NCI-H69 (cell line): ENCODE results near the gene PGM3.
"Not testable (repeated sequence)": the region's sequence is repeated elsewhere in the genome, so short reads cannot be mapped to it uniquely, and the experiment has no call there.

Experiments used
- DNase-seq: peaks from one replicate; lab custom pipeline; 2025; lab: John Stamatoyannopoulos, UW

PGM3 gene, protein sequence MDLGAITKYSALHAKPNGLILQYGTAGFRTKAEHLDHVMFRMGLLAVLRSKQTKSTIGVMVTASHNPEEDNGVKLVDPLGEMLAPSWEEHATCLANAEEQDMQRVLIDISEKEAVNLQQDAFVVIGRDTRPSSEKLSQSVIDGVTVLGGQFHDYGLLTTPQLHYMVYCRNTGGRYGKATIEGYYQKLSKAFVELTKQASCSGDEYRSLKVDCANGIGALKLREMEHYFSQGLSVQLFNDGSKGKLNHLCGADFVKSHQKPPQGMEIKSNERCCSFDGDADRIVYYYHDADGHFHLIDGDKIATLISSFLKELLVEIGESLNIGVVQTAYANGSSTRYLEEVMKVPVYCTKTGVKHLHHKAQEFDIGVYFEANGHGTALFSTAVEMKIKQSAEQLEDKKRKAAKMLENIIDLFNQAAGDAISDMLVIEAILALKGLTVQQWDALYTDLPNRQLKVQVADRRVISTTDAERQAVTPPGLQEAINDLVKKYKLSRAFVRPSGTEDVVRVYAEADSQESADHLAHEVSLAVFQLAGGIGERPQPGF

DNA sequence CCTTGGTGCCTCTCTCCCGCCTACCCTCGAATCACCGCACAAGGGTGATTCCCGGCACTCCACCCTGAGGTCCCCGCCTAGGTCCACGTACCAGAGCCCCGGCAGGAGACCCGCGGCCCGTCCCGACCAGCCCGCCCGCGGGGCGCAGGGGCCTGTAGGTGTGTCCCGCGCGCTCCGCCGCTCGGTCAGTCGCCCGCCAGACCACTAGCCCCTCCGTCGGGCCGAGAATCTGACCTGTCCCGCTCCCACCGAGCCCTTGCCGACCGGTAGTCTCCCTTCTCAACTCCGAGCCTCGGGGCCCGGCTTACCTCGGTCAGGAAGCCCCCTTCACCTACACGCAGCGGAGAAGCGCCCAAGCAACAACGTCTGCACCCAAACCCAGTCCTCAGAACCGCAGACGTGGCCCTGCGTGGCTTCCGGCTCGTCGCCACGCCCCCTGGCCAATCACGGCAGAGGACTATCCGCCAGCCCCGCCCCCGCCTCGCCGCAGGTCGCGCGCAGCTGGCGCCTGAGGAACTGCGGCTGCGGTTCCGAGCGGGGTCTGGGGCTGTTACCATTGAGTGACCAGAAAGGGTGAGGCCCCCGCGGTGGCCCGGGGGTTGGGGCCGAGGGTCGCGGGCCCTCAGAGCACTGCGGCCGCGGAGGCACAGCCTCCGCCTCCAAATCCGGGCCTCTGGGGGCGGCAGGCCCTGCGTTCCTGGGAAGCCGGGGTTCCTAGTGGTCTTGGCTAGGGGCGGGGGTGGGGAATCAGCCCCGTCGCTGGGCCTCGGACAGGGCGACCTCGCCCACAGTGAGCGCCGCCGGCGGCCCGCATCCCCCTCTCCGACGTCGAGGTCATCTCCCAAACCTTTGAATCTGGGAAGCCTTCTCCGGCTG, at the start of gene PGM3, which contains the start of gene RWDD2A:
PGM3 (minus strand) TSS at position 395 of the 876 bp plus-strand sequence. CDS start 2,253 bp downstream, outside the sequence.
RWDD2A (plus strand) TSS at position 487 of the 876 bp plus-strand sequence. CDS start 1,095 bp downstream, outside the sequence.
- DNase-seq = peak; percentile 94

DNA sequence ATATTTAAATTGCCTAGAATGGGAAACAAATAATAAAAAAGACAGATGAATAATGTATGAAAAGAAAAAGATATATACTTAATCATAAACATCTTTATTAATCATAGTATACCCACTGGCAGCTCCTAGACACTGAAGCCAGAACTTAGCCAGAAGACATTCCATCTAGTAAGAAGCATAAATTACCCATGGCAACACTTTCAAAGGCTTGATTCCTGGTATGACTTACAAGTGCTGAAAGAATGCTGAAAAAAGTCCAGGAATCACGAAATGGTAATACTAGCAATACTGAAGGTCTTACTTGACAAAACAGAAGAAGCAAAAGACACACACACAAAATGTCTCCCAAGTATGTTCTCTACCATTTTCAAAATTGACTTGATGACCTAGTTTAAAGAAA, 38.1 kb upstream of the PGM3 start:
- no peak for DNase-seq

DNA sequence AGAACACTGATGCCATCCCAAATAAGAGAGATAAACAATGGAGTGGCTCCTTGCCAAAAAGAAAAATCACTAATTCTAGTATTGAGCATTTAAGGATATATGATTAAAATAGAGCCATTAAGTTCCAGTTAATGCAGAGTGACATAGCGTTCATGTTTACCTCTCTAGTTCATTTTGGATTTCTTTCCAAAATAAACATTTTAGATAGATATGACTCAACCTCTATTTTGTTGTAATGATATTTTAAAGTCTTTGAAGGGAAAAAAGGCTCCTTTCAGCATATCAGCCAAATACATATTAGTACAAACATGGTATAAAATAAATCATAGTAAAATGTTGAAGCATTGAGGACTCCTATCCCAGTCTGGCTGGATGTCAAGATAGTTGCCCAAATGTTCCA, 33.5 kb upstream of the PGM3 start:
- DNase-seq = no peak

- peak; percentile 64 for DNase-seq
Observed at GRCh38 chr6:83221889-83222479, 28.9 kb upstream of the PGM3 start.

GRCh38 chr6:83221276-83221675, 28.2 kb upstream of the PGM3 start:
- no peak for DNase-seq

DNA sequence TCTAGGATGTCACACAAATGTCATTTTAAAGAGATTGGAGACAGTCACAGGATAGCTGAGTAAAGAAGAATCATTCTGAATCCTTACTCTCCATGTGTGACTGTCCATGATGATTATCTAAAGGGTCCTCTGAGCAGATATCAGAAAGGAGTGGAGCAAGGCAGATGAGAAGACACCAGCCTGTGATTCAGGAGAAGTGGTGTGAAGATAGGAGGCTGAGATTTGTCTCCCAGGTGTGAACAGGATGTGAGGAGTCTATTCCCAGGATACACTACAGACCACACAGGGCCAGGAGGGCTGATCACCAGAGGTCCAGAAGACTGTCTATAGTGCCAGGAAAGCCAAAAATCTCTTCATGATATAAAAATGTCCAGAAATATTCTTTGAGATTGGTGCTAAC, 27.1 kb upstream of the PGM3 start:
- DNase-seq = no peak

- peak; percentile 38 for DNase-seq
Observed at GRCh38 chr6:83218646-83219045, 25.6 kb upstream of the PGM3 start.

- no peak for DNase-seq
Observed at GRCh38 chr6:83216806-83217205, 23.7 kb upstream of the PGM3 start.

DNA sequence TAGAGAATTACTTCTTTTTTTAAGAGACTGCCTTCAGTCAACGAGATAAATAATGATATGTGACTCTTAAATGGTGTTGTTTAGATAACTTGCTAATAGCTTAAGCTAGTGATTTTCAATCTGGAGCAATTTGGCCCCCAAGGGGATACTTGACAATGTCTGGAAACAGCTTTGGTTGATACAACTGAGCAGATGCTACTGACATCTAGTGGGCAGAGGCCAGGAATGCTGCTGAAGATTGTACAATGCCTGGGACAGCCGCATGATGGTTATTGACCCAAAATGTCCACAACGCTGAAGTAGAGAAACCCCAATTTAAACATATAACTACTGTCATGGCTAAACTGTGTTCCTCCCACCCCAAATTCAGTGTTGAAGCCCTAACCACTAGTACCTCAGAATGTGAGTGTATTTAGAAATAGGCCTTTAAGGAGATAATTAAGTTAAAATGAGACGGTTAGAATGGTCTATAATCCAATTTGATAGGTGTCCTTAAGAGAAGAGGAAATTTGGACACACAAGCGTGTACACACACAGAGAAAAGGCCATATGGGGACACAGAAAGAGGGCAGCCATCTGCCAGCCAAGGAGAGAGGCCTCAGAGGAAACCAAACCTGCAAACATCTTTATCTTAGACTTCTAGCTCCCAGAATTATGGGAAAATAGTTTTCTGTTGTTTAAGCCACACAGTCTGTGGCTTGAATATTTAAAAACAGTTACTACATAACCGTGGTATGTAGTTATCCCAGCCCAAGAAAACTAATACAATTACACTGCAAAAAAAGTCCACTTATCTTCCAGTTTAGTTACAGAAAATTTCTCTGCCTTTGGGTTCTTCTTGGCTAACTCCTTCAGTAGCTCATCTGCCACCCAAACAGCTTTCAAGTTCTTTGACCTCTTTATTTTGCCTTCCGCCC, 22.3 kb upstream of the PGM3 start:
- DNase-seq = peak; percentile 93

- DNase-seq = no peak
Observed at GRCh38 chr6:83202031-83202430, 9.0 kb upstream of the PGM3 start.

DNA sequence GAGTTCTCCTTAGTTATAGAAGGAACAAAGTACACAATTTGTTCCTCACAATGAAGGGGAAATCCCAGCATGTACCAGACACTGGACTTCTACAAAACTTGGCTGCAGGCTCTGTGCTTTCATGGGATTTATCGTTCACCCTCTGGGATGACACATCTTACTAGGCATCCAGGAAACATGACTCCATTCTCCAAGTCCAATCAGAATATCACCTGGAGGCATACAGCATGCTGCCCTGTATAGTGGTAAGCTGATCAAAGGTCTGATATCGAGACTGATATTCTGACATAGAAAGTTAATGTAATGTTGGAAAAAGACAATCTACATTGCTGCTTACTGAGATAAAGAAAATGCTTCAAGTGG, 6.8 kb upstream of the PGM3 start:
- no peak for DNase-seq

GRCh38 chr6:83199173-83199862, 6.3 kb upstream of the PGM3 start:
- no peak for DNase-seq

DNA sequence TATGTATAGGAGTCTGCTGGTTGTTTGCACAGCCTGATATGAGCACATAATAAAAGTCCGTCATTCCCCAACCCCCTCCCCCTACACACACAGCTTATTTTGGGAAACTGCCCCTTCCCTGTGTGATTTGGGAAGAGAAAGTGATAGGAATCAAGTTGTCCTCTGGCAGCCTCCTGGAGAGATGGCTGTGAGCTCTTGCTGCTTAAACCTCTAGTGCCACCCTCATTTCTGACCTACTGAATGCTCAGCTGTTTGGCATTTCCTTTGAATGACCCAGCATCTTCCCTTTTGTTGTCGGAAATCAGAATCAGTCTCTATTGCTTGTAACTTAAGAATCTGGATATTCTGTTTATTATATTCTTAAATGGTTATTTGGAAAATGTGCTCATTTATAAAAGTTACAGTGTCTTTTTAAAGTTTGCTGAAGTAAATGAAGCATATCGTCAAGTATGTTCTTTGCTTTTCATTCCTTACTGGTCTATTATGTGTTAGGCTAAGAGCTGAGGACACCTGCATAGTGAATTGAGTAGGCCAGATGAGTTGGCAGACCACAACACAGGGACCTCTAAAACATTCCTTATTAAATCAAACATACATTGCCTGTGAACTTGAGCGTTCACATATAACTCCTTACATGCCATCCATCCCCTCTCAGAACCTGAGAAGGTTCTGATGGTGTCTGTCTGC, 5.6 kb upstream of the PGM3 start:
- no peak for DNase-seq

- DNase-seq = peak; percentile 83
Observed at GRCh38 chr6:83193747-83194566, 892 bp upstream of the PGM3 start.

GRCh38 chr6:83192456-83192855, 609 bp downstream of the PGM3 start:
- DNase-seq = no peak

DNA sequence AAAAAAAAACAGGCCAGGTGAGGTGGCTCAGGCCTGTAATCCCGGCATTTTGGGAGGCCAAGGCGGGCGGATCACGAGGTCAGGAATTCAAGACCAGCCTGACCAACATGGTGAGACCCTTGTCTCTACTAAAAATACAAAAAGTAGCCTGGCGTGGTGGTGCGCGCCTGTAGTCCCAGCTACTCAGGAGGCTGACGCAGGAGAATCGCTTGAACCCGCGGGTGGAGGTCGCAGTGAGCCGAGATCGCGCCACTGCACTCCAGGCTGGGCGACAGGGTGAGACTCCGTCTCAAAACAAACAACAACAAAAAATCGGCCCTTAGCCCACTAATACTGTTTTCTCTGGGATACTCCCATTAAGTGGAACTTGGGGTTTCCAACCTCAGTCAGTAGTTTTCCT, 1.1 kb downstream of the PGM3 start:
- DNase-seq = not testable (repeated sequence)

GRCh38 chr6:83190626-83191025, 2.4 kb downstream of the PGM3 start:
- DNase-seq = no peak

DNA sequence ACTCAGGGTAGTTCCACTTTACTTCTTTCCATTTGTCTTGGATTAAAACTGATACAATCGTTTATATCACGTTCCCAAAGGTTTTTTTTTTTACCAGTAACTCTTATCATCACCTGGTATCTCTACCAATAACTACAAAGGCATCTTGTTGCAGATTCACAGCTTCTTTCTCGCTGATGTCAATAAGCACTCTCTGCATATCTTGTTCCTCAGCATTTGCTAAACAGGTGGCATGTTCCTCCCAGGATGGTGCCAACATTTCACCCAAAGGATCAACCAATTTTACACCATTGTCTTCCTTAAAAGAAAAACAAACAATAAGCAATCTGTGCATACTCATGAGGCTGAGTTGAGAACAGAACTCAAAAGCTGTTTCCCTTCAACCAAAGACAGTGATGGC, 4.6 kb downstream of the PGM3 start:
- DNase-seq = peak; percentile 18

DNA sequence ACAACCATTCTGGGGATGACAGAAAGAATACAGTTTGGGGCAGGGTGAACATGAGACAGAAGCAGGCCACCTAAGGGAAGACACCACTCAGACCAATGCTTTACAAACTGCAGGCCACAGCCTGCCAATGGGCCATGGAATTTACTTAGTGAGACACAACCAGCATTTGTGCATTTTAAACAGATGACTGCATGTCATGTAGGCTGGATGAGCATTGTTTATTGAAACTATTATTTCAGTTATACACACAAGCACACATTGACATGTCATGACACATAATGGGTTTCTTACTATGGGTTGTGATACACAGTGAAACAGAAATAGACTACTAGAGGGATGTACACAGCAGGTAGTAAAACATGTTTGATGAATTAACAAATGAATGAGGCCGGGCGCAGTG, 8.0 kb downstream of the PGM3 start:
- no peak for DNase-seq
